T47D (cell line): ENCODE data around the gene HAND1.

Source experiments
- DNase-seq, 2 experiments: peaks; one replicate each; pipeline versions ENCODE4 v3.0.0 to v3.0.0-alpha.2; 2011 to 2012; ENCODE audit warnings: low read depth in 1 of 2, low spot score in 1 of 2
- JUND ChIP-seq: IDR thresholded peaks from 2 replicates; pipeline ENCODE4 v1.6.1; 2012; ENCODE audit warnings: low read depth
- in situ Hi-C: cut with HindIII; loops from 2 replicates; pipeline ENCODE4 v1.10.0; 2016; ENCODE audit warnings: low sequenced_read_pairs, low pct_unique_long_range_greater_than_20kb

Gene HAND1

DNA sequence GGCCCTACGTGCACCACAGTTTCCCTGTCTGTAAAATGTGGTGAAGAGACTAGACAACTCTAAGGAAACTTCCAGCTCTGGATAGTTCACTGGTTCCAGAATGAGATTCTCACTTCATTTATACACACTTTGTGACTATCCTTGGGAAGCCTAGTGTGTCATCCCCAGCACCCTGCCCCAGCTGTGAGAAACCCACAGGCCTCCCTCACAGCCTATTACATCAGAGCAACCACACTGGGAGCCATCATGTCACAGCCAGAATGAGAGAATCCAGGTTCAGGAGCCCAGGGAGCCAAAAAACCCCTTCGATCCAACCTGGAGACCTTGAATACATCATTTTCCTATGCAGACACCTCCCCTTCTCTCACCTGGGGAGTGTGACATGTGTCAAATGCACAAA lies 21.0 kb upstream of the HAND1 start:
- DNase-seq: no peak
- in situ Hi-C loops: no loop called here
- no peak for TF ChIP-seq JUND

DNA sequence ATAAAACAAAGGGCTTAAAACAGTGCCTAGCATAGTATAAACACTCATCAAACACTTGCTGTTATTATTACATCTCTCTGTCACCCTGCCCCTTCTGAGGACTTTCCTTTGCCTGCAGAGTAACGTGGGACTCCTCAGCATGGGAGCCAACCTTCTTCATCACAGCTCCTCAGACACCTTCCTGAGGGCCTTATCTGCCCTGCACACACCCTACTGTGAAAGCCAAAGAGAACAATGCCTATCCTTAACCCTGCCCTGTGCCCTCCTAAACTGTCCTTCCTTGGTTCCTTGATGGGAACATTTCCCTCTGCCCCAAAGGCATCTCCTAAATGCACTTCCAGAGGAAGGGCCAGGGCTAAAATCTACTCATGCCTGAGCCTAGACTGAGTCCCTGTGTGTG lies 20.6 kb upstream of the HAND1 start:
- in situ Hi-C loops: no loop called here
- DNase-seq: no peak
- no peak for TF ChIP-seq JUND

GRCh38 chr5:154494036-154494435 lies 16.0 kb upstream of the HAND1 start:
- in situ Hi-C loops: no loop called here
- TF ChIP-seq JUND: no peak
- DNase-seq: no peak

DNA sequence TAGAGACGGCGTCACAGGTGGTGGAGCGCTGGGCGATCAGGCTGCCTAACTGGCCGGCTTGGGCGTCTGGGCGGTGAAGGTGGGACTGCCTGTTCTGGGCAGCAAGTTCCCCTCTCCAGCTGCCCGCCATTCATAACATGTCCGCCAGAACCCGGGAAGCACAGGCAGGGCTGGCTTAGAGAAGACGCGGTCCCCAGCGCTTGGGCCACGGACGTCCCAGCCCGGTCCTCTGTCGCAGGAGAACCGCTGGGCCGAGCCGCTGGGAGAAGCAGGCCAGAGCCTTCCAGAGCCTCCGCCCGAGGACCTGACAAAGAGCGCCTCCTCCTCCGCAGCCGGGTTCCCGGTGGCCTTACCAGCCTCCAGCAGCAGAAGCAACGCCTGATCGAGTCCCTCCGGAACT lies 15.2 kb upstream of the HAND1 start:
- no peak for DNase-seq
- TF ChIP-seq JUND: no peak
- in situ Hi-C loops: no loop called here

DNA sequence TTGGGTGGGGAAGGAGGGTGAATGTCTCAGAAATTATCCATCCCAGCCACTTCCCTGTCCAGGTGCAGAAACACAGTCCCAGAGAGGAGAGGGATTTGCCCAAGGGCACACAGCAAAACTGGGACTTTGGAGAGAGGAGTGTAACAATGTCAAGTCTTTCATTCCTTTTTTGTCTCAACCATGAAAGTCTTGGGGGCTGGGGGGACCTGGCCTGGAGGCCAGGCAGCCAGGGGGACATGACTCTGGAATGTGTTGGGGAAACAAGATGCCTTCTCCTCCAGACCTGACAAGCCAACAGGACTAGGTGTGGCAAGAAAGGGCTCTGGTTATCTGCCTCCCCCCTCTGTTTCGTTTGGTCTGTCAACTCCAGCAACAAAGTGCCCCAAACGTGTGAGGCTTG lies 13.9 kb upstream of the HAND1 start:
- no peak for TF ChIP-seq JUND
- in situ Hi-C loops: no loop called here
- no peak for DNase-seq

DNA sequence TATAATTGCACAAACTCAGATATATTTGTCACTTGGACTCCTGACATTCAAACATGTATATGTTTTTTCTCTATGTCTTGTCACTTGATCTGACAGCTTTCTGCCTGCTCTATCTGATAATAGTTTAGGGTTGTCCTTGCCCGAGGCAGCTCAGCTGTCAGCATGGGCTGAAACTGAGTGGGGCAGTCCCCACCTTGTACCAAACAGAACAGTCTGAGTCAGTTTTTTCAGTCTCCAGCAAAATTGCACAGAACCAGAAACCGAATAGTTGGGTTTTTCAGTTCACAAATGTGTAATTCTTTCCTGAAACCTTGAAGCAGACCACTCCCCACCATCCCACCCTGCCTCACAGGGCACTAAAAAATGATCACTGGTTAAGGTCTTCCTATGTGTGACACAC lies 9.5 kb upstream of the HAND1 start:
- no peak for TF ChIP-seq JUND
- DNase-seq: no peak
- in situ Hi-C loops: no loop called here

DNA sequence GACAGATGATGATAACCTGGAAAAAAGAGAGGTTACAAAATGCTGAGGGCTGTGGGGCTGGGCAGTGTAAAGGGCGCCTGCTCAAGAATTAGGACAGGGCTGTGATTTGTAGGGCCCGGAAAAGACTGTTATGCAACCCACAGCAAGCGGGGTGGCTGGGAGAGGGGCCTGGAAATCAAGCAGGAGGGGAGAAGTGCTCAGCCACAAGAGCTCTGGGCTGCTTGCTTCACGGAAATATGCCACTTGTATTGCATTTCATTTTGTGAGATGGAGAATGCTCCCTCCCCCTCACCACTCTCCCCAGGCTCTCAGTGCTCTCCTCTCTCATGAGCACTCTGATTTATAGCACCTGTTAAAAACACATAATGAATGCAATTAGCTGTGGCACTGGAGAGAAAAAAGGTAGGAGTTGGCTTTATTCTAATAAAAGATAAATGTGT lies 8.4 kb upstream of the HAND1 start:
- in situ Hi-C loops: no loop called here
- TF ChIP-seq JUND: no peak
- no peak for DNase-seq

GRCh38 chr5:154485850-154486426 lies 7.9 kb upstream of the HAND1 start:
- in situ Hi-C loops: no loop called here
- no peak for TF ChIP-seq JUND
- no peak for DNase-seq

GRCh38 chr5:154485096-154485491 lies 7.1 kb upstream of the HAND1 start:
- in situ Hi-C loops: no loop called here
- TF ChIP-seq JUND: no peak
- DNase-seq: no peak

- no peak for DNase-seq
Measured at GRCh38 chr5:154484393-154485095, 6.5 kb upstream of the HAND1 start.

GRCh38 chr5:154483654-154484392 lies 5.8 kb upstream of the HAND1 start:
- DNase-seq: no peak
- in situ Hi-C loops: no loop called here
- no peak for TF ChIP-seq JUND

More at GRCh38 chr5:154484393-154485095, 6.5 kb upstream of the HAND1 start:
- TF ChIP-seq JUND: no peak
- in situ Hi-C loops: no loop called here

DNA sequence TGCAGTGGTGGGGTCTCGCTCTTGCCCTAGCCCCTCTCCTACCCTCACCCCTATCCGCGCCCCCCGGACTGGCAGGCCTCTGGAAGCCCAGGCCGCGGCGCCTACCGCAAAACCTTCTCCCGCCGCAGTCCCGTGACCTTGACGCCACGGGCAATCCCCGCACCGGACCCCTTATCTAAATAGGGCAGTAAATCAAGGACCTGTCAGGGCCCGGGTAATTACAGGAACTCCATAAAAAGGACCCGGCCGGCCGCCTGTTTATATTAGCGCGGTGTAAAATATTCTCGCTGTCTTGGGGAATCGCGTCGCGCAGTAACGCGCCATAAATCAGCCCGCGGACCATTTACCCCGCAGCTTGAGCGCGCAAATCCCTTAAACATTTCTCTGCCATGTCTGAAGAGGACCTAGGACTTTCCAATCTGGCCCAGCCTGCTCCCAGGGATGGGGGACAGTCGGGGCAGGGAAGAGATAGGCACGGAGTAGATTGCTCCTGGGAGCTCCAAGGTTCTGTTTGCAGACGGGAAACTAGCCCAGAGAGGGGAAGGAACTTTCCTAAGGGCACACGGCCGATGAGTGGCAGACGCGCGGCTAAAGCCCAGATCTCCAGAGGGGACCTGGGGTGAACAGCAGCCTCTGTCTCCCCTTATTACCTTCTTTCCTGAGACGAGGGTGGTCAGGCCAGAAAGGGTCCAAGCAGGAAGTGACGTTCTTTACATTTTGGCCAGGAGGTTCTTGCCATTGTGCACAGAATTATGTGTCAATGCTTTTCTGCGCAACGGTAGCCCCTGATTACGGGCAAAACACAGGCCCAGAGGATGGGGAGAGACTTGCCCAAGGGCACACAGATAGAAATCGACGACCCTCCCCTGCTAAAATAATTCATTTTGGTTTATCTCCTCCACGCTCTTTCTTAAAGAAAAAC lies 4.8 kb upstream of the HAND1 start:
- no peak for TF ChIP-seq JUND
- no peak for DNase-seq
- in situ Hi-C loops: no loop called here
